Mucosa of descending colon (tissue), 3 donors: Measurements from ENCODE around the gene RRP7A. TPM values are rescaled to one million over a fixed set of nuclear protein-coding genes. Genes with fewer than 3 reads are reported as not detected.
"Not testable (repeated sequence)": the region's sequence is repeated elsewhere in the genome, so short reads cannot be mapped to it uniquely, and the experiment has no call there.

Source experiments
- ATAC-seq: fragments of 200-7000 bp; cut with Tn5 transposase; one replicate; pipeline ENCODE4 v1.9.1; 2020; ENCODE audit warnings: mild to moderate bottlenecking, moderate library complexity
- DNase-seq, 3 donors: peaks; one replicate each; pipeline ENCODE4 v3.0.0-alpha.2; 2020
- H3K36me3 ChIP-seq: fragments of 200-600 bp; one replicate; pipeline ENCODE4 v1.8.0; 2021; ENCODE audit warnings: low read depth, mild to moderate bottlenecking
- H3K4me1 ChIP-seq: fragments of 200-600 bp; one replicate; pipeline ENCODE4 v1.8.0; 2021; ENCODE audit warnings: low read depth, mild to moderate bottlenecking
- H3K4me3 ChIP-seq: fragments of 200-600 bp; one replicate; pipeline ENCODE4 v1.8.0; 2021; ENCODE audit warnings: mild to moderate bottlenecking
- H3K9me3 ChIP-seq: fragments of 200-600 bp; one replicate; pipeline ENCODE4 v1.8.0; 2021; ENCODE audit warnings: mild to moderate bottlenecking
- CTCF ChIP-seq: fragments of 200-600 bp; IDR thresholded peaks from one replicate; pipeline ENCODE4 v1.8.0; 2022; ENCODE audit warnings: antibody characterized with exemption, mild to moderate bottlenecking
- intact Hi-C, 2 donors: fragments of 100-400 bp; cut with DNase I in 1 of 2; cut with micrococcal nuclease in 1 of 2; formaldehyde crosslinking; loops; one replicate each; pipeline versions ENCODE4 v1.11.0 to v1.11.1; 2022; cut with DNase I, micrococcal nuclease
- long read RNA-seq, 2 donors: library from polyadenylated mRNA; unstranded; transcript quantifications; one replicate each; pipeline ENCODE4 v2.0.0, GENCODE V29; 2019 to 2021
- total RNA-seq, 3 donors: library from RNA; stranded (reverse); fragmentation: NEBNext Ultra II Directional in 2 of 3; extraction: Animal tissue kit (Norgen Biotek cat#: 25700) in 2 of 3; gene quantifications; one replicate each; pipeline versions ENCODE4 v1.2.1 to v1.2.4, GENCODE V29; 2021 to 2023
- donor health status: DM: no; HTN: no; CAD: no; lungs with moderate emphysema.
- donor health status: DM: no; HTN: no; CAD: no.
- donor health status: DM: no; HTN: yes; CAD: no.

The RRP7A gene
- 10 to 100 TPM; 32.2 to 37.0 (median 32.4) TPM for total RNA-seq
- long read RNA-seq, donor 1, transcript RRP7A-201 (7 exons, 3,801 nt), result major isoform, 101 of 121 reads
- long read RNA-seq, donor 1, partial matches to known transcripts, result 12 of 121 reads
- long read RNA-seq, donor 1, other reads (novel, unspliced or antisense), result 8 of 121 reads
- long read RNA-seq, donor 2, transcript RRP7A-201 (7 exons, 3,801 nt), result major isoform, 60 of 70 reads
- long read RNA-seq, donor 2, partial matches to known transcripts, result 3 of 70 reads
- long read RNA-seq, donor 2, other reads (novel, unspliced or antisense), result 7 of 70 reads

- Histone ChIP-seq H3K36me3 (peaks cover 5% of the 10 kb centered on the region), H3K4me1 (peaks cover 12% of the 10 kb centered on the region), H3K4me3 (peak within 1 kb of the TSS; percentile 90), H3K9me3 (no peaks in the 10 kb centered on the region)
- ATAC-seq (peak; percentile 97), DNase-seq (peak; percentile 88 to 92 (median 92))
- TF ChIP-seq CTCF, result no peak
- intact Hi-C loops, result no loop called here
Observed at GRCh38 chr22:42519525-42520401, at the start of gene RRP7A. TSS of gene RRP7A (minus strand) at chr22:42519796. CDS start at chr22:42519786, 10 bp downstream.

- intact Hi-C loops, ATAC-seq, H3K36me3 ChIP-seq, H3K4me1 ChIP-seq, DNase-seq, H3K9me3 ChIP-seq, H3K4me3 ChIP-seq: not testable (repeated sequence)
Observed at GRCh38 chr22:42567950-42568349, 48.4 kb upstream of the RRP7A start.

GRCh38 chr22:42565956-42566355 is 46.4 kb upstream of the RRP7A start:
- TF ChIP-seq CTCF, result no peak
- ATAC-seq, result no peak
- intact Hi-C loops, result no loop called here

GRCh38 chr22:42564699-42565098 is 45.1 kb upstream of the RRP7A start:
- no peak for ATAC-seq
- Histone ChIP-seq H3K4me3 (no peak overlapping the region), H3K9me3 (no peaks in the 10 kb centered on the region), H3K4me1 (no peaks in the 10 kb centered on the region), H3K36me3 (no peaks in the 10 kb centered on the region)
- peak in 1 of 3 donors; percentile 31 for DNase-seq
- no peak for TF ChIP-seq CTCF
- intact Hi-C loops, result no loop called here

More at GRCh38 chr22:42565956-42566355, 46.4 kb upstream of the RRP7A start:
- peak in 1 of 3 donors; percentile 40 for DNase-seq
- H3K9me3 ChIP-seq, result no peaks in the 10 kb centered on the region
- H3K4me3 ChIP-seq, result no peak overlapping the region
- no peaks in the 10 kb centered on the region for H3K36me3 ChIP-seq
- H3K4me1 ChIP-seq, result no peaks in the 10 kb centered on the region

GRCh38 chr22:42563943-42564342 is 44.3 kb upstream of the RRP7A start:
- DNase-seq, H3K9me3 ChIP-seq, H3K36me3 ChIP-seq, ATAC-seq, intact Hi-C loops, H3K4me1 ChIP-seq, H3K4me3 ChIP-seq: not testable (repeated sequence)

- H3K4me1 ChIP-seq, result no peaks in the 10 kb centered on the region
Observed at GRCh38 chr22:42562684-42563083, 43.1 kb upstream of the RRP7A start.

More at GRCh38 chr22:42562684-42563083, 43.1 kb upstream of the RRP7A start:
- Histone ChIP-seq H3K9me3 (no peaks in the 10 kb centered on the region), H3K36me3 (no peaks in the 10 kb centered on the region), H3K4me3 (no peak overlapping the region)
- ATAC-seq (no peak), DNase-seq (peak in 1 of 3 donors; percentile 35)
- TF ChIP-seq CTCF, result no peak
- intact Hi-C loops, result no loop called here
